Stomach (tissue), 4 donors: ENCODE results near the gene TECPR2.
A peak's percentile ranks its signal among the peaks of the same experiment; 100 is the strongest.

ENCODE experiments used
- POLR2A ChIP-seq, 4 donors: fragments of 450-650 bp; IDR thresholded peaks; one replicate each; pipeline ENCODE4 v1.6.1; 2016; ENCODE audit warnings: antibody characterized with exemption in 4 of 4, control low read depth in 2 of 4, mild to moderate bottlenecking in 1 of 4, moderate library complexity in 1 of 4
- POLR2AphosphoS5 ChIP-seq, 3 donors: sonication (generic); formaldehyde crosslinking; IDR thresholded peaks; one replicate each; pipeline ENCODE4 v1.6.1; 2016; ENCODE audit warnings: antibody characterized with exemption in 3 of 3
- TF ChIP-seq, protein P1 (sequence below), 7 experiments: fragments of 450-650 bp in 4 of 7; fragments of 200-600 bp in 3 of 7; sonication (generic) in 3 of 7; IDR thresholded peaks; one replicate each; pipeline ENCODE4 v1.5.1; 2016 to 2019; ENCODE audit warnings: antibody characterized with exemption in 7 of 7, control low read depth in 2 of 7, mild to moderate bottlenecking in 1 of 7

DNA sequence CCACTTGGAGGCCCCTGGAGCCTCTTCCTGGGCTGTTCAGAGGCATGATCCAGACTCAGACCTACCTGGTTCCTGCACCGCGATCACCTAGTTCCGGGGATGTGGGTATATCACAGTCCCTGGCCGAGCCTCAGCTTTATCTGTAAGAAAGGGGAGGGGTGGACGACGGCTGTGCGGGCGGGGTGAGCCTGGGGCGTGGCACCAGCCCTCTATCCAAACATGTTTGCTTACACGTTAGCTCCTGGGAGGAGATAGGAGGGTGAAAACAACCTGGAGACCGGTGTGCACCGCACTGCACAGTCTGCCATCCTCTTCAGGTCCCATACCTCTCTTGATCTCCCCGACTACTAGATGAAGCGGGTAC is 145.7 kb downstream of the TECPR2 start:
- TF ChIP-seq POLR2AphosphoS5 (IDR thresholded peaks at IDR 0.05) (peak in 2 of 3 donors; percentile 62 to 65), POLR2A (IDR thresholded peaks at IDR 0.05) (no peak)
- TF ChIP-seq, protein P1, sequence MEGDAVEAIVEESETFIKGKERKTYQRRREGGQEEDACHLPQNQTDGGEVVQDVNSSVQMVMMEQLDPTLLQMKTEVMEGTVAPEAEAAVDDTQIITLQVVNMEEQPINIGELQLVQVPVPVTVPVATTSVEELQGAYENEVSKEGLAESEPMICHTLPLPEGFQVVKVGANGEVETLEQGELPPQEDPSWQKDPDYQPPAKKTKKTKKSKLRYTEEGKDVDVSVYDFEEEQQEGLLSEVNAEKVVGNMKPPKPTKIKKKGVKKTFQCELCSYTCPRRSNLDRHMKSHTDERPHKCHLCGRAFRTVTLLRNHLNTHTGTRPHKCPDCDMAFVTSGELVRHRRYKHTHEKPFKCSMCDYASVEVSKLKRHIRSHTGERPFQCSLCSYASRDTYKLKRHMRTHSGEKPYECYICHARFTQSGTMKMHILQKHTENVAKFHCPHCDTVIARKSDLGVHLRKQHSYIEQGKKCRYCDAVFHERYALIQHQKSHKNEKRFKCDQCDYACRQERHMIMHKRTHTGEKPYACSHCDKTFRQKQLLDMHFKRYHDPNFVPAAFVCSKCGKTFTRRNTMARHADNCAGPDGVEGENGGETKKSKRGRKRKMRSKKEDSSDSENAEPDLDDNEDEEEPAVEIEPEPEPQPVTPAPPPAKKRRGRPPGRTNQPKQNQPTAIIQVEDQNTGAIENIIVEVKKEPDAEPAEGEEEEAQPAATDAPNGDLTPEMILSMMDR (IDR thresholded peaks at IDR 0.05) = no peak
